ENCODE data around the gene POU4F3.
"Not testable (repeated sequence)": the region's sequence is repeated elsewhere in the genome, so short reads cannot be mapped to it uniquely, and the experiment has no call there.

The POU4F3 gene, protein sequence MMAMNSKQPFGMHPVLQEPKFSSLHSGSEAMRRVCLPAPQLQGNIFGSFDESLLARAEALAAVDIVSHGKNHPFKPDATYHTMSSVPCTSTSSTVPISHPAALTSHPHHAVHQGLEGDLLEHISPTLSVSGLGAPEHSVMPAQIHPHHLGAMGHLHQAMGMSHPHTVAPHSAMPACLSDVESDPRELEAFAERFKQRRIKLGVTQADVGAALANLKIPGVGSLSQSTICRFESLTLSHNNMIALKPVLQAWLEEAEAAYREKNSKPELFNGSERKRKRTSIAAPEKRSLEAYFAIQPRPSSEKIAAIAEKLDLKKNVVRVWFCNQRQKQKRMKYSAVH

DNA sequence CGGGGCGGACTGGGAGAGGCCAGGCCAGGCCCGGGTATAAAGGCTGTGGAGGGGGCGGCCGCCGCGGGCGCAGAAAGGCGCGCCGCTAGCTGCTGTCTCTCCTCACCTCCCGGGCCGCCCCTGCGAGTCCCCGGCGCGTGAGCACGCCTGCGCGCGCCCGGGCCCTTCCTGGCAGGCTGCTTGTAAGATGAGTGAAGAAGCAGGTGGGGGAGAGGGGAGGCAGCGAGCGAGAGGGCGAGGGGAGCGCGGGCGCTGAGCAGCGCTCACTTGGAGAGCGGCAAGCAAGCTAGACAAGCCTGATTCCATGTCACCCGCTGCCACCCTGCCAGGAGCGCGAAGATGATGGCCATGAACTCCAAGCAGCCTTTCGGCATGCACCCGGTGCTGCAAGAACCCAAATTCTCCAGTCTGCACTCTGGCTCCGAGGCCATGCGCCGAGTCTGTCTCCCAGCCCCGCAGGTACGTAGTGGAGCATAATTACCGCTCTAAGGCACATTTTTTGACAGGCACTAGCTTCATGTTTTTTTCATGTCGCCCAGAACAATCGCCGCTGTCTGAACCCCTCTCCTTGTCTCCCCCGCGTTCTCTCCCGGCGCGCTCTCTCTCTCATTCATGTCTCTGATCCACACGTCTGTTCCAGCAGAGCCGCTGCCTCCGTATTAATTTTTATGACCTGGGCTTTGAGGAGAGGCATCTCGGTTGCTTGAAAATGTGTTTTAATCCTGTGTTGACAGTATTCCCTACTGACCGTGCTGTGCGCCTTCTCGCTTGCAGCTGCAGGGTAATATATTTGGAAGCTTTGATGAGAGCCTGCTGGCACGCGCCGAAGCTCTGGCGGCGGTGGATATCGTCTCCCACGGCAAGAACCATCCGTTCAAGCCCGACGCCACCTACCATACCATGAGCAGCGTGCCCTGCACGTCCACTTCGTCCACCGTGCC lies at the start of gene POU4F3:
Gene POU4F3 (plus strand): TSS at position 66 of the 941 bp plus-strand sequence. CDS start 274 bp downstream, at position 340.
- DNase-seq (ENCODE audit: low spot score) = no peak

- DNase-seq (ENCODE audit: low spot score) = no peak
Observed at GRCh38 chr5:146290318-146290717, 48.3 kb upstream of the POU4F3 start.

DNA sequence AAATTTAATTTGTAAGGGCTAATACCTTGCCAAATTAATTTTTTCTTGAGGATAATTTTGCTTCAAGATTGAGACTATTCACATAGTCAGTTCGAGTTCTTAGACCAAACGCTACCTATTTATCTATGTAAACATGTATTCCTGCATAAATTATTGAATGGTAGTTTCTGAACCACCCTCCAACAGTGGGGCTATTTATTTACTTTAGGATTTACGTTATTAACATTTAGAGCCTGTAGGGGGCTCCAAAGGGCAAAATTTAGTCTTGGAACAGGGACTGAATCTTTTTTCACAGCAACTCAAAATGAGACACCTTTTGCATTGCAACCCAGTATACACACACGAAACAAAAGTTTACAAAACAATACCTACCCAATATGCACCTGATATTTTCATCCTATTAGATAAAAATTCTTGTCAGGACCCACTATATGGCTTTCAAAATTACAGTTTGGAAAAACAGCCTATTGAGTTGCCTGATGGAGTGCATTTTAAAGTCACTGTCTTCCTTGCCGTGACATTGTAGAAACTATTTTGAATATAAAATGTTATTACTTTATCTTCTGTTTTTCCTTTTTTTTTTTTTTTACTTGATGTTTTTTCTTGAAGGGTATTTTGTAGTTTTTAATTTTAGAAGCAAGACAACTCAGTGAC lies 47.1 kb upstream of the POU4F3 start:
- DNase-seq (ENCODE audit: low spot score) = peak; percentile 58

- DNase-seq (ENCODE audit: low spot score) = no peak
Observed at GRCh38 chr5:146296245-146296644, 42.4 kb upstream of the POU4F3 start.

GRCh38 chr5:146298920-146299319 lies 39.7 kb upstream of the POU4F3 start:
- not testable (repeated sequence) for DNase-seq (ENCODE audit: low spot score)

GRCh38 chr5:146301626-146302025 lies 37.0 kb upstream of the POU4F3 start:
- no peak for DNase-seq (ENCODE audit: low spot score)

DNA sequence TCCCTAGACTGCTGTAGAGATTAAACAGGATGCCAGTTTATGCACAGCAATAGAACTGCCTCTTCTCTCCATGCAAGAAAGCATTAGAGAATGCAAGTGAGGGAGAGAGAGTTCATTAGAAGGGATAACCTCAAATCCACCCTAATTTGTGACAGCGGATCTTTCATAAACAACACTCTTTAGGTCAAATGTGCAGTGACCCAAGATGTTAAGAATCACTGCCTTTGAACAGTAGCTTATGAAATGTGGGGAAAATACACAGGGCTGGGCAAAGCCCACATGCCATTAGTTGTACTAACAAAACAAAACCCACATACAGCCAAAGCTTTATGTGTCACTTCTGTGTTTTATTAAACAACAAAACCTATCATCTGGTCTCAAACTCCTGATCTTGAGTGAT lies 36.2 kb upstream of the POU4F3 start:
- DNase-seq (ENCODE audit: low spot score) = no peak

GRCh38 chr5:146306838-146307237 lies 31.8 kb upstream of the POU4F3 start:
- DNase-seq (ENCODE audit: low spot score) = no peak

GRCh38 chr5:146307796-146308195 lies 30.8 kb upstream of the POU4F3 start:
- DNase-seq (ENCODE audit: low spot score) = no peak

DNA sequence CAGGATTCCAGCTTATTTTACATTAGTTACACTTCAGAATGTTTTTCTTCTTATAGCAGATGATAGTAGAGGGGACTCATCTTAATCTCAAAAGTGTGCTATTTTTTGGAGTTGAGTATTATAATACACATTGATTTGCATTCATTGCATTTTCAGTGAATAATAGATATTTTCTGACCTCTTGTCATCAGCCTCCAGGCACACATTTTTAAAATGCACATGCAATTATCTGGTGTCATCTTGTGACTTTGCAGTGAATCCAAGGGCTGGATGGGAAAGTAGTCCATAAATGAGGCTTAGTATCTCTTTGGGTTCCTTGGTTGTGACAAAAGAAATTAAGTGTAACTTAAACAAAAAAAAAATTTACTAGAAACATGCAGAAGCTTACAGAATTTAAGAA lies 28.1 kb upstream of the POU4F3 start:
- no peak for DNase-seq (ENCODE audit: low spot score)

DNA sequence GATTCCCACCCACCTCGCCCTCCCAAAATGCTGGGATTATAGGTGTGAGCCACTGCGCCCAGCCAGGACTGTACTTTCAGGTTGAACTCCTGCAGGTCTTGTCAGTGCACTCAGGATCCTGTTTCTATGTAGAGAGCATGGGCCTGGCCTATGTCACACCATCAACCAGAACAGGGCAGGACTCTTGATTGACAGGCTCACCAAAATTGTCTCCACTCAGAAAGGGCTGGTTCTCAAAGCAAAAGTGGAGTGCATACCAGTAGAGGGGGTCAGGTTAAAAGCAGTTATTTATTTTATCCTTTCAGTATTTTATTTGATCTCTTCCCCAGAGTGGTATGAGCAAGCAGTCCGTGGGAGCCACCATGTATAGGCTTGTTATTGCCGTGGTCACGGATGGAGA lies 27.4 kb upstream of the POU4F3 start:
- no peak for DNase-seq (ENCODE audit: low spot score)

GRCh38 chr5:146313027-146313426 lies 25.6 kb upstream of the POU4F3 start:
- DNase-seq (ENCODE audit: low spot score) = no peak

DNA sequence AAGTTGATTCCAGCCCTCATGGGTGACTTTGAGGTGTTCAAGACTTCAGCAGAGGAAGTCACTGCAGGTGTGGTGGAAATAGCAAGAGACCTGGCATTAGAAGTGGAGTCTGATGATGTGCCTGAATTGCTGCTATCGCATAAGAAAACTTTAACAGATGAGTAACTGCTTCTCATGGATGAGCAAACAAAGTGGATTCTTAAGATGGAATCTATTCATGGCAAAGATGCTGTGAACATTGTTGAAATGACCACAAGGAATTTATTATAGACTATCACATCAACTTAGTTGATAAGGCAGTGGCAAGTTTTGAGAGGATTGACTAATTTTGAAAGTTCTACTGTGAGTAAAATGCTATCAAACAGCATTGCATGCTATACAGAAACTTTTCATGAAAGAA lies 17.1 kb upstream of the POU4F3 start:
- DNase-seq (ENCODE audit: low spot score) = no peak

DNA sequence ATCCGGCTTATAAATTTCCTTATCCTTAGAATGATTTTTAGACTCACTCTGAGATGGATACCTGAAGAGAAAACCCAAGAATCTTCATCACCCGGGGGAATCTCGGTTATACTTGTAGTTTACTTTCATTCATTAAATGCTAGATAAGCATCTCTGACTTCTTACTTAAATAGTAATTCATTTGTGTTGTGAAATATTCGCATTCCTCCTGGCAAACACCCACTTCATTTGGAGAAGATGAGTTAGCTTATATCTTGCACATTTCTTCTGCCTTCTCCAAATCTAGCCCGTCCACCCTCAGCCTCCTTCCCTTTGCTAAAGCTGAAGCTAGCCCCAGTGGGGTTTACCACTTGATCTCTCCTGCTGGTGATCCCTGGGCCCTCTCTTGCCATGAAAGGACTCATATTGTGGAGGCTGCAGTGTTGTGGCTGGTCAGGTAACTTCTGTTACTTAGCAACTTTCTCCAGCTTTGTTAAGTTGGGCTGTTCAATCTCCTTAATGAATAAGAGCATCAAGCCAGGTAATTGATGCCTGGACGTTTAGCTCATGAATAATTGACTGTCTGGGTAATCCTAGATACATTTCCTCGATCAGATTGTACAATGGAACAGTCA lies 11.3 kb upstream of the POU4F3 start:
- no peak for DNase-seq (ENCODE audit: low spot score)

- DNase-seq (ENCODE audit: low spot score) = no peak
Observed at GRCh38 chr5:146327989-146328388, 10.7 kb upstream of the POU4F3 start.

DNA sequence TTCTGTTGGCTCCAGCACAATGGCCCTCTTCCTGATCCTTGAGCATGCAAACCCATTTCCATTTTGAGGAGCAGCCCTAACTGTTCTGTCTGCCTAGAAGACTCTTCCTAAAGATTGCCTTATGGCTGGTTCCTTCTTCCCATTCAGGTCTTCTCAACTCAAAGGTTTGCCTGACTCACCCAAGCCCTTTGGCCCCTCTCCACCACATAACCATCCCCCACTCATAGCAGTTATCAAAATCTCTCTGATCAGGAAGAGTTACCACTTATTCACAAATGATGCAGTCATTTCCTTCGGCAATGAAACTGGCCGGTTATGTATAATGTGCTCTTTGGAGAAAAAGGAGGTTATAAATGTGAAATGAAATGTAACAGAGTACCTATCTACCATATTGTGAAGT lies 8.9 kb upstream of the POU4F3 start:
- no peak for DNase-seq (ENCODE audit: low spot score)

DNA sequence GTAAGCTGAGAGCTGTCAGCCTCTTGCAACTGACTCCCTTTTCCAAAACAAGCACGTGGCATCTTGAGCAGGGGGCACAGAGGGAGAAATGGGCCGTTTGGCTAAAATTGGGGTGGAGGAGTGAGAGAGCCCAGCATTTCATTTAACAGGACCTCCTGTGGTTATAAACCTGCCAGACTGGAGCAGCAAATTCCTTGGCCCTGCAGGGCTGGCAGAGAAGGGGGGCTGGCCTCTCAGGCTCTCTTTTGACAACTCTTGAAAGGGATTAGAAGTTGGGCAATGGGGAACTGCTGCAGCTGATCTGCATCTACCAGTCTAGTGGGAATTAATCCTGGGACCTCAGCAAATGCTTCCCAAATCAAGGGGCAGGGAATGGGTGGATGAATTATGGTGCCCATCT lies 7.2 kb upstream of the POU4F3 start:
- DNase-seq (ENCODE audit: low spot score) = no peak

- DNase-seq (ENCODE audit: low spot score) = no peak
Observed at GRCh38 chr5:146334074-146334533, 4.5 kb upstream of the POU4F3 start.

GRCh38 chr5:146336197-146336596 lies 2.4 kb upstream of the POU4F3 start:
- no peak for DNase-seq (ENCODE audit: low spot score)

- no peak for DNase-seq (ENCODE audit: low spot score)
Observed at GRCh38 chr5:146337264-146337904, 1.3 kb upstream of the POU4F3 start.

- DNase-seq (ENCODE audit: low spot score) = no peak
Observed at GRCh38 chr5:146337928-146338327, 711 bp upstream of the POU4F3 start.
